NCI-H226 (cell line): Measurements from ENCODE around the gene ANKDD1B.
A peak's percentile ranks its signal among the peaks of the same experiment; 100 is the strongest.

Source experiments
- DNase-seq: peaks from one replicate; pipeline ENCODE4 v3.0.0-alpha.2; 2015

The ANKDD1B gene

DNA sequence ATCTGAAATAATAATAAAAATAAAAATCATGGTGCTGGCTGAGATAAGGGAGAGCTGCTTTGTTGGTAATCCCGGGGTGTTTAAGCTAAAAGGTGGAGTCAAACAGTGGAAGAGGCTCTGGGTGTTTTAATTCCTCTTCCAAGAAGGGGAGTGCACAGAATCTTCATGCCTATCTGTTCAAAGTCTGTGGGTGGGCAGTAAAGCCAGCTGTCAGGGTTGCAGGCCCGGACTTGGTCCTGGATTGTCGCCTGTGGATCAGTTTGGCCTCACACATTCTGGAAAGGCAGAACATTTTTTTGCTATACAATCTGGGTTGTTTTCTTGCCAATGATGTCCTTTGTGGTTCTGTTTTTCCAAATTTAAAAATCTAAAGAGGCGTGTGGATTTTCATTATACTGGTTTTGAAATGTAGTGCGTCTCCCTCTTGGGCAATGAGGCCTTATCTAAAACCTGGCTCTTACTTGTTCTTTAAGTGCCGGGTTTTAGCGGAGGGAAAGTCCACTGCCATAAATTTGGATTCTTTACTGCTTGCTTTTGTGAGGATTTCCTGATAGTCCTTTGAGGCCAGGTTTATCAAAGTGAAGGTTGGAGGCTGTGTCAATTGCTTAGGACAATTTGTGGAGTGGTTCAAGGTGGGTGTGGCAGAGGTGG, 5.8 kb downstream of the ANKDD1B start:
- no peak for DNase-seq

DNA sequence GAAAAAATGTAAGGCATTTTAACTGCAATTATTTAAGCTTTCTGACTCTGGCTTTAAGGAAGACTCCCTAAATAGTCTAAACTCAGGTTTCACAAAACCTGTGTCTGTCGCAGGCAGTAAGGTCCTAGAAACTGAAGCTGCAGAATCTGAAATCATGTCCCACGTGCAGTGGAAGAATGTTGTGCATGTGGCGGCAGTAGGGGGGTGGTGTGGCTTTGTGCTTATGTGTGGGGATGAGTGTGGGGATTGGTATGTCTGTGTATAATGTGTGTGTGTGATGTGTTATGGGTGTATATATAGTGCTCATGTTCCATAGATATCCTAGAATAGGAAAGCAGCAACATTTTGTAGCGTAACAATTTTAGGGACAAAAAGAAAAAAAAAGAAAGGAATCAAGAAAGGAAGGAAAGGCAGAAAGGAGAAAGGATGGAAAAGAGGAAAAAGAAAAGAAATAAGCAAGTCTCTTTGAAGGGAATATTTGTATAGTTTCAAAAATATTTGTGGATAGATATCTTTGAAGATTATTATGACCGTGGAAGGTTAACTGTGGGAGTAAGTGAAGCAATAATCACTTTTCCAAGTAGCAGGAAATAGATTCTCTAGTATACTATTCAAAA, 6.6 kb downstream of the ANKDD1B start:
- DNase-seq, result no peak

DNA sequence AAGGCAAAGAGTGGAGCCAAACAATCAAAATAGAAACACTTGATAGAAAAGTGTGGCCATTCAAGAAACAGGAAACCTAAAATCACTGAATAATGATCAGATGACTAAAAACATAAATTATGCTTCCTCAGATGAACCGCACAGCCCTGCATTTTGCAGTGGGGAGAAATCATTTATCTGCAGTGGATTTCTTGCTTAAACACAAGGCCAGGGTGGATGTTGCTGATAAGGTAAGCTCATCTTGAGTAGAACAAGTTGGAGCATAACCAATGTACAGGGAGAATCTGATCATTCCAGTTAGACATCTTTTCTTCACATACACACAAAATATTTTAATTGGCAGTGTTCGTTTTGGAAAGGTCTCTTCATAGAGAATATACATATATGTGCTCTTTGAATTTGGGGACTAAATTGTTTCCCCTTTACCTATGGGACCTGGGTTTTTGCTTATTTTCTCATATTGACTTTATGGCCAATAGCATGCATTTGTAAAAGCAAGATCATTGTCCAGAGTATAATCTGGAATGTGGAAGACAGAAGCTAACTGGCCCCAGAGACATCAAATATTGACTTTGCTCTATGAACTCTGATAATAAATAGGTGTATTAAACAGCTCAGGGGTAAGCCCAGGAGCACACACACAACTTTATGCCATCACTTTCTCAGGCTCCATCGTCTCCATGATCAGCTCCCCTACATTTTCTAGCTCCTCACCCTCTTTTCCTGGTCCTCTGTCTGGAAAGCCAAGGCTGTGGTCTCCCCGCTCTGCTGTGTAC, 9.1 kb downstream of the ANKDD1B start:
- DNase-seq, result no peak

DNA sequence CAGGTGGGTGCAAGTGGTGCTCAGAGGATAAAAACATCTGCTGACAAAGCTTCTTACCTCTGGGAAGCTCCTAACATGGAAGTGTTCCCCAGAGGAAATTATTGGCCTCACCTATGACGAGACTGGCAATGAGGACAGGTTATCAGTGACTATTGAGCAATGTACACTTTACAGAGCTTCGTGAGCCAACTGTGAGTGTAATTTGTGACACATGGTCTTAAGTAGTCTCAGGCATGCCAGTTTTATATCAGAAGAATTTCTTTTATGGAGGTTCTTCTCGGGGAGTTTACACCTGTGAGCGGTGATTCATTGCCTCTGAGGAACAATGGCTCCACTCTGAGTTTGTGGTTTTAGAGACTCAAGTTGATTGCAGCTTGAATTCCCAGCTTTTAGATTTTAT, 11.3 kb downstream of the ANKDD1B start:
- DNase-seq, result peak; percentile 70

DNA sequence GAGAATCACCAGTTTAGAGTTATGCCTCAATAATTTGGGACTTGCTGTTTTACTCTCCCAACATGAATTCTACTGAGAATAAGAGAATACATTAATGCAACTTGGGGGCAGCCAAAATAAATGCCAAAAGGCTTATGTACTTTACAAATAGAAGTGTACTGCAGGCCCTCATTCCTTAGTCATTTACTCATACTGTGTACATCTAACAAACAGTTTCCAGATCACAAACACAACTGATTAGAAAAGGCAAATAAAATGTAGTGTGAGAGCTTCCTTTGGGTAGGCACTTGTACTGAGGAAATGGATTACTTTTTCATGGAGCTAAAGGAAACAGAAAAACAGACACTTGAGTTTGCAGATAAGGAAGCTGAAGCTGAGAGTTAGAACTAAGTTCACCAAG, 12.6 kb downstream of the ANKDD1B start:
- peak; percentile 38 for DNase-seq

DNA sequence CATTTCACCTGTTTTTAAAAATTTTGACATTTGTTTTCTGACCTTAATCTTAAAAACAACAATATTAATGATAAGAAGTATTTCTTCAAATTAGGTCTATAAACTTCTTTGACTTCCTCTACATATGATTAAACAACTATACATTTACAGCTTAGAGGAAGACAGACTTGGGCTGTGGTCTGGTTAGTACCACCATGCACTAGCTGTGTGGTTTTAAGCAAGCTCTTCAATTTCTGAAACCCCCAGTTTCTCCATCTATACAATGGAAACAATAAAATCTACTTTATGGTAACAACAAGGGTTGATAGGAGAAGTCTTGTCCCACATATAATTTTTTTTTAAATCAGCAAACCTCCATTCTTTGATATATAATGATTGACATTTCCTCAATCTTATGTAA, 15.7 kb downstream of the ANKDD1B start:
- no peak for DNase-seq

DNA sequence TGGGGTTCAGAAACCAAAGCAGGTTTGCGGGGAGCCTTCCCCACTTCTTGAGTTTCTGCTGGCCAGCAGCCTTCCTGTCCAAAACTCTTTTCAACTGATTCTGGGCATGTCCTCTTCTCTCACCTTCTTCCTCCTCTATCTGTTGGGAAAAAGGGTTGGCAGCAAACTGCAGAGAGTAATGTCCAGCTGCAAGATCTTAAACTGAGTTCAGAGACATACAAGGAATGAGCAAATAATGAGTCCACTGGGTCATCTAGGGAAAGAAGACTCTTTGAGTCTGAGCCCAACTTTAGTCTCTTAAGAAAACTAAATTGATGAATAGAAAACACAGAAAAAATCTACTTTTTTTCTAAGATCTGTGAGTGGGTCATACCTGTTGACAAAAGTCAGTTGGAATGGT, 16.5 kb downstream of the ANKDD1B start:
- no peak for DNase-seq

DNA sequence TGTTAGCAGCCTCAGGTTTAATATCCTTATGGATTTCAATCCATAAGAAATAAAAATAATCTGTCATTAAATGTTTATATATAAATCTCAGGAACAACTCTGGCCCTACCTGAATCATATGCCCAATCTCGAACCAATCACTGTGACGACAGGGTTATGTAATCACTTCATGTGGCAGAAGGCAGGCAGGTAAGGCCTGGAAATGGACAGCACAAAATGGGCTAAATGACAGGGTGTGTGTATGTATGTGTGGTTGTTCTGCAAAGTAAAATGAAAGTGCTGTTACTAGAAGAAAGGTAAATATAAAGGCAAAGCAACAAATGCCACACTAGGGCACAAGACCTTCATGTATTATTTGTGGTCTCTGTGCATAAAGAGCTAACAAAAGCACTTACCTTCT, 19.6 kb downstream of the ANKDD1B start:
- DNase-seq, result no peak

DNA sequence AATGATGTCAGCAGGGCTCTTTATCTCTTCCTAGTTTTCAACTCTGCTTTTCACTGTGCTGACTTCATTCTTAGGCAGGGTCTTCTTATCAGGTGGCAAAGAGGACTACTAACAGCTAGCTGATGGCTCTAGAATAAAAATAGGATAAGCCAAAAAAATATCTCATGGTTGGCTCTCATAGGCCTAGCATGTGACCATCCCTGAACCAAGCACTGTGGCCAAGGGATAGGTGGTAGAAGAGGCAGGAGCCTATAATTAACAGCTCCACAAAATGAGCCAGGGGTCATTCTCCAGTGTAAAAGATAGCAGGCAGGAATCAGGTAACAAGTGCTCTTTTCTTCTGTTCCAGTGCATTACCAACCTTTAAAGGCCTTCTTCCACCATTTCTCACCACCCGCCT, 21.1 kb downstream of the ANKDD1B start:
- DNase-seq, result no peak

DNA sequence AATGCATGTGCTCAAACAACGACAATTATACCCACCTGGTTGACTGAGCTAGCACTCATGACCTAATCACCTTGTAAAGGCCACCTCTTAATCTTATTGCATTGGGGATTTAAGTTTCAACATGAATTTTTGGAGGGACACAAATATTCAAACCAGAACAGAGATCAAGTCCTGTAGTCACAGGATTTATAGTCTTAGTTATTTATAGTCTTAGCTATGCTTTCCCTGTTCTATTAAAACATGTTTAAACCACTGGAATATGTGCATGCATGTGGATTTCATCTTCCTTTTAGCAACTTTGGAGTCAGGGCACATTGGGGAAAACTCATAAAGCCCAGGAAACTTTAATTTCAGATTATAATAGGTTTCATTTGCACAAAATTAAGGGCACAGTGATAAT, 26.7 kb downstream of the ANKDD1B start:
- DNase-seq, result no peak

DNA sequence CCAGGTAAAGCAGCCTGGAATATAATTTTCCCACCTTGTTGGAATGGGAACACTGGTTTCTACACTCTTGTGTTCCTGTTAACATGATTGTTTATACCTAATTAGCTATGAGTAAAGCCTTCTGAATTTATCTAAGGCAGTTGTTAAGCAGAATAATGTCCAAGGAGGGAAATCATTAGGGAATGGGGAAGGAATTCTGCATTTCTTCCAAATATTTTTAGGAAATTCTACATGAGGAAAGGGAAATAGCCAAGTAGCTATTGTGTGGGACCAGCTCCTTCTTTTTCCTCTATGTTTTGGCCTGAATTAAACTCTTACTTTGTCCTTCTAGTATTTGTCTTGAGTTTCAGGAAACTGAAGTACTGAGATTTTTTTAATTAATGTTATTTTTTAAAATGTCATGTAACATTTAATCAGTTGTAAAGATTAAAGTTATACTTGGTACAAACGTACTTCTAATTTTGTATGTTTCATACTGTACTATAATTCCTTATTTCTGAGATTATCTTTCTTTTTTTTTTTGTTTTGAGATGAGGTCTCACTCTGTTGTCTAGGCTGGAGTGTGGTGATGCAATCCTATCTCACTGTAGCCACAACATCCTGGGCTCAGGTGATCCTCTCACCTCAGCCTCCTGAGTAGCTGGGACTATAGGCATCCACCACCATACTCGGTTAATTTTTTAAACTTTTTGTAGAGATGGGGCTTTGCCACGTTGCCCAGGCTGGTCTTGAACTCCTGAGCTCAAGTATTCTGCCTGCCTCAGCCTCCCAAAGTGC, 28.5 kb downstream of the ANKDD1B start:
- peak; percentile 37 for DNase-seq

DNA sequence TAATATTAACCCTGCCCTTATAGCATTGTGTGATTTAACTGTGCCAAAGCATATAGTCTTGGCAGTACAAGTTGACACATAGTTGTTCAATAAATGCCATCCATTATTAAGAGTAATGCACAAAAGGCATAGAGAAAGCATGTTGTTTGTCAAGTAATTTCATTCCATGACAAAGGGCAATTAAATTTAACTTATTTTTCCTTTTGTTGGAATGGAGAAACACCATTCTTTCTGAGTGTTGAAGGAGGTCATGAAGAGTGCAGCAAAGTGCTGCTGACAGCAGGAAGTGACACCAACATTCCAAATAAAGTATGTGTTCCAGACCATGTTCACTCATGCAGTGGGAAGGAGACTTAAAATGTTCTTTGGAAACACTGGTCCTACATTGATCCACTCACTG, 29.1 kb downstream of the ANKDD1B start:
- DNase-seq, result peak; percentile 87

DNA sequence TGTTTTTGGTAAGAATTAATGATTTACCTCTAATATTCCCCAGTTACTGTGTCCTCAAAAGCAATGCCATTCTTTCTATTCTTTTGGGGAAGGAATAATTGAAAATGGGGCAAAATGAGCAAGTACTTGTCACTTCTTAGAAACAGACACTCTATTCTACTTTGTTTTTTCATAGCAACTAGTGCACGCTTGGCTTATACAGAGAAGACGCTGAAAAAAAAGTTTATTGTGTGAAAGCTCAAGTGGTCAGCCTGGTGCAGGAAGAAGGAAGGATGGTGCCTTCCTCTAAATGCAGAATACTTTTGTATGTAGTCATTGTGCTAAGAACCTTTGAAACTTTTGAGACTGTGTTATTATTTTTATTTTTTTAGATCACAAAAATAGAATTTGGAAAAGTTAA, 29.6 kb downstream of the ANKDD1B start:
- DNase-seq, result no peak

DNA sequence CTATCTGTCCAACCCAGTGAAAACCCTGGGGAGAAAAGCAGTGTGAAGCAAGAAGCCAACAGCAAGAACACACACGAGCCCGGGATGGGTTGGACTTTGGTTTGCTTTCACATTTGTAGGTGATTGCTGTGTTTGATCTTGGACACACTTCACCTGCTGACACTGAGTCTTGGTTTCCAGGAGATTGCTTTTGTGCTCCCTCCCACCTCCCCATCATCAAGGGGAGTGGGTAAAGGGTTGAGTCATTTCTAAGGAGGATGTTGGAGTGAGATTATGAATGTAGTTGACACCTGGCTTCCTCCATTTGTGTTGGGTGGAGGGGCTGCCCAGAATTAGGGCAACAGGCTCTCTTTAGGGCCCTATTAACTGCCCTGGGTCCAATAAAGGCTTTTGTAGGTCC, 37.5 kb downstream of the ANKDD1B start:
- DNase-seq, result no peak

DNA sequence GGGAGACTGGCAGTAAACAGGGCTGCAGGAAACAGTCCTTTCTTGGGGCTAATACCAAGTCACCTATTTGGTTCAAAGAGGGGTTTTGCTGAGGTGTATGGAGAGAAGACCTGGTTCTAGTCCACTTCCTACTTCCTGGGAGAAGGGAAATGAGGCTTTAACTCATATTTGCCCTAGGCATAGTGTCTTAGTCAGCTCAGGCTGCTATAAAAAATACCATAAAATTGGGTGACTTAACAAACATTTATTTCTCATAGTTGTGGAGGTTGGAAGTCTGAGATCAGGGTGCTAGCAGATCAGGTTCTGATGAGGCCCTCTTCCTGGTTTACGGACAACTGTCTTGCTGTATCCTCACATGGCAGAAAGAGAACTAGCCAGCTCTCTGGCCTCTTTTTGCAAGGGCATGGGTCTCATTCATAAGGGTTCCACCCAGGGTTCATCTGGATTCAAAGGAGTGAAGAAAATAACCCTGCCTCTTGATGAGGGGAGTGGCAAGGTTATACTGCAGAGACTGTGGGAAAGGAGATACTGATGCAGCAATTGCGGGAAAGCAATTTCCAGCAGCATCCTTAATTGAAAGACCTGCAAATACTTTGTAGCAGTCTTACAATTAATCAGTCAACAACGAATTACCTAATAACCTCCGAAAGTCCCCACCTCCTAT, 40.5 kb downstream of the ANKDD1B start:
- no peak for DNase-seq

DNA sequence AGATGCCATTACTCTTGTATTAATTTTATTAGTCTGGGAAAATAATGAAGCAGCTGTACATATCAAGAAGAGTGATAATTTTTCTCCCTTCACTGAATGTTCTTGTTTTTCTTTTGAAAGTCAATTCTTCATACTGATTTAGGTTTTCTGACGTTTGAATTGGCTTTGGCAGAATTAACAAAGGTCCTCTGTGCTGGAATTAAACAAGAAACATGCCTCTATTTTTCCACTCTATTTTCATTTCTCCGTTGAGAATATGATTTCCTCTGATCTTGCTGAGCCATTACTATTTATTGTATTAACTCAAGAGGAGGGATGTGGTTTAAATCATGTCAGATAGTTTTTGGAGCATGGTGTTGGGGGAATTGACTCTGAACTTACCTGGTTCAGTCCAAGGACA, 42.3 kb downstream of the ANKDD1B start:
- no peak for DNase-seq

DNA sequence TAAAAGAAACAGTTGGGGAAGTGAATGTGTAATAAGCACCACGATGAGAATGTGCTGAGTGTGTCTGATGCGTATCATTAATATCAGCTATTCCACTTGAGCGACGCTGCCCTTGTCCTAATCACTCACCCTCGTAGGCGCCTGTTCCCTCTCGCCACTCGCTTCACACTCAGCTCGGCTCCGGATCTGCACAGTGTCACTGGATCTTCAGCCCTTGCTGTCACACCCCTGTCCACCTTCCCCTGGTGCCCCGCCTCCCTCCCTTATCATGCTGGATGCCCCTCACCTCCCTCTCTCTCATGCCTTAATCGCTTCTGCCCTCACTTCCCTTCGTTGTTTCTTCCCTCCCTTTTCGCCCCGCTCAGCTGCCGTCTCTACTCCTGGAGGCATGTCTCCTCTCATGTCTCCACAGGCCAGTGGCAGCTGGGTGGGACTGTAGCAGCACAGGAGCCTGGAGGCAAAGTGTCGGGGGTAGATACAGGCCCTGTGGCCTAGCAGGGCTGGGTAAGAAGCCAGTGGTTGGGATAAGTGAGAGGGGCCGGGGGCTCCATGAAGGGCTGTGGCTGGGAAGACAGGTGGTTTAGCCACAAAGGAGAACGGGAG, 43.5 kb downstream of the ANKDD1B start:
- DNase-seq, result no peak

DNA sequence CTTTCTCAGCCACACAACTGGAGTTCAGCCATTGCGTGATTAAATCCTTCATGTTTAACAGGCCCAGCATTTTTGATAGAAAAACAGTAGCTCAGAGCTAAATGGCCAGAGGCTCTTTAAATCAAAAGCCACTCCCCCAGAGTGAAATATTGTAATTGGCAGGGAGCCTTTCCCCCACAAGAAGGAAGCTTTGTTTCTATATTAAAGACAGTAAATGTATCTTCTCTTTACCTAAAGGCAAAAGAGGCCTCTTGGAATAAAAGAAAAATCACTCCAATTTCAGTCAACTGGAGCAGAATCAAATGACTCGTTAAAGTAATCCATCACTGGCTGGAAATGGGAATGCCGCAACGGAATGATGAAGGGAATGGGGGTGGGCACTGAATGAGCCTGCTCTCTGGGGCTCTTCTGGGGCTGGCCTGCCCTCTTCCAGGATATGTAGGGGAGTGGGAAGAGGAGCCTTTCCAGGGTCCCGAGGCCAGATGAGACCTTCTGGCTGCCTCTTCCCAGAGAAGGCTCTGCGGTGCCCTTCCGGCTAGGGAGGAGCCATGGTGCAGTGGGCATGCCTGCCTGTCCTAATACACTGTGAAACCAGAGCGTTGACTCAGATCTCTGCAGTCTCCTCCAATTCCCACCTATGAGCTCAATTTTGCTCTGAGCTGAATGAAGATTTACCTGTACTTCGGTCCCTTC, 45.2 kb downstream of the ANKDD1B start:
- peak; percentile 68 for DNase-seq

DNA sequence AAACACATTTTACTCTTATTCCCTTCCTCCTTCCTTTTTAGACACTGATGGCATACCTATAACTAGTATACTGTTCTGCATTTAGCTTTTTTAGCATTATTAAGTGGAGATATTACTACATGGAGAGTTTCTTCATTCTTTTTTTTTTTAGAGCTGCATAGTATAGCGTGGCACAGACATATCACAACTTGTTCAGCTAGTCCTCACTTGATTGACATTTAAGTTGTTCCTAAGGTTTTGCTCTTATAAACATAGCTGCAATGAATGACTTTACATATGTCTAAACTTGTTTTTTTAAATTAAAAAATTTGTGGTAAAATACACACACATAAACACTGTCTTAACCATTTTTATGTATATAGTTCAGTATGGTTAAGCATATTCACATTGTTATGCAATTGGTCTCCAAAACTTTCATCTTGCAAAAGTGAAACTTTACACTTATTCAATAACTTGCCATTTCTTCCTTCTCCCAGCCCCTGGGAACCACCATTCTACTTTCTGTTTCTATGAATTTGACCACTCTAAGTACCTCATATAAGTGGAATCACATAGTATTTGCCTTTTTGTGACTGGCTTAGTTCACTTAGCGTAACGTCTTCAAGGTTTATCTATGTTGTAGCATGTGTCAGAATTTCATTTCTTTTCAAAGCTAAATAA, 48.7 kb downstream of the ANKDD1B start:
- DNase-seq, result no peak

DNA sequence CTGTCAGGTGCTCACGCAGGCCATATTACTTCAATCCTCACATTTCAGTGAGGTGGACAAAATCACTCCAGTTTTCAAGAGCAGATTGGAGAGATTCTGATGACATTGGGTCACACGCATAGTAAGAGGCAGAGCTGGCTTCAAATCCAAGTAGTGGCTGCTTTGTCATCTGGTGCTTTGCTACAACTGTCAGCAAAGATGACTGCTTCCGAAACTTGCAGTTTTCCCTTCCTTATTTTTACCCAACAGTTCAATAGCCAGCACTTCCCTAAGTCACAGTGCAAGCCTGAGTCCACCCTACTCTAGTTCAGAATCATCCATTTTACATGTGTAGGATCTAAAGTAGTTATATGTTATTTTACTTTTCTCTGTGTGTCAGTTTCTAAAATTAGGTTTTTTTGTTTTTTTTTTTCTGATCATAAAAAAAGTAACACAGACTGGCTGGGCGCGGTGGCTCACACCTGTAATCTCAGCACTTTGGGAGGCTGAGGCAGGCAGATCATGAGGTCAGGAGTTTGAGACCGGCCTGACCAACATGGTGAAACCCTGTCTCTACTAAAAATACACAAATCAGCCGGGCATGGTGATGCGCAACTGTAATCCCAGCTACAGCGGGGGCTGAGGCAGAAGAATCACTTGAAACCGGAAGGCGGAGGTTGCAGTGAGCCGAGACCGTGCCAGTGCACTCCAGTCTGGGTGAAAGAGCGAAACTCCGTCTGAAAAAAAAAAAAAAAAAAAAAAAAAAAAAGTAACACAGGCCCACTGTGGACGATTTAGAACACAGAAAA, 49.6 kb downstream of the ANKDD1B start:
- no peak for DNase-seq

DNA sequence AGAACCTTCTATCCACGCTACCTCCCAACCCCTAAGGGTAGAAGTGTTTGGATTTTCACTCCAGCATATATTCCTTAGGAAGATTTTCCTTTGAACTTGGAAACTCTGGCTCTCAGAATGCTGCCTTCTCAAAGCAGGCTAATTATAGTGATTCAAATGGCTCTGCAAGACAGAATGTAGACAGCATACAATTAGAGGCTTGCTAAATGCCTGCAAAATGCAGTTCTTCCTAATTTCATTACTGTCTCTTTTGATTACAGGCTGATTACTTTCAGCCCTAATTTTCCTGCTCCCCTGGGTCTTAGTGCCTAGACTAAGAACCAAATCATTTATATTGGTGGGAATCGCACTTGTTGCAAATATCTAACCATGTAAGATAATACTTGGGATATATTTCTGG, 50.8 kb downstream of the ANKDD1B start:
- DNase-seq, result no peak
